Cortex of kidney (tissue), 1 donor: Measurements from ENCODE around the gene SYTL2.
A peak's percentile ranks its signal among the peaks of the same experiment; 100 is the strongest.

Experiments used
- DNase-seq: peaks from one replicate; lab custom pipeline; 2025; lab: John Stamatoyannopoulos, UW

SYTL2 gene

DNA sequence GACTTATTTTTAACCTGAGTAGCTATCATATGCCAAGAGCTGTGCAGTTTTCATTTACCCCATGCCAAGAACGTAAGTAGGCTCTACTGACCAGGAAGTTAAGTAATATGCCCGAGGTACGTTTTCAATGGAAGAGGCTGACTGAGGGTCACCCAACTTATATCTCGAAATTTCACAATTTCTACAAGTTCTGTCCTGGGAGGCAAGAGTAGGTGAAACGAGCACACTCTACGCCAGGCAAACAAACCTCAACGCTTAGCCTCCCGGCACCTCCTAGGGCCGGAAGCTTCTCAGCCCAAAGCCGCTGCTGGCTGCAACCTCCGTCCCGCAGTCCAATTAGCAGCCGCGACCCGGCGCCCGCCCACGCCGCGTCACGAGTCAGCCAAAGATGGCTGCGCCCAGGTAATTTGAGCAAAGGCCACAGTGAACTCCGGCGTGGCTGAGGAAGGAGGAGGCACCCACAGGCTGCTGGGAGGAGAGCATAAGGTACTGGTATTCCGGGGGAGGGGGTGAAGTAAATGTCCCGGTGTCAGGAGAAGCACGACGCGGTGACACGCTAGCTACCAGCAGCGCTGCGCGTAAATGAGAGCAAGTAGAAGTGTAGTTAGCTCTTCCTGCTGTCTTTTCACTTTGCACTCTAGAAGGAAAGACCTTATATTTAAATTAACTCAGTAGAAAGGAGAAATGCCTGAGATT lies 163.2 kb downstream of the SYTL2 start, which contains the start of gene TMEM126A:
Gene TMEM126A, plus strand, starts transcription at position 364 of the 696 bp plus-strand sequence. CDS start 2,289 bp downstream, outside the sequence.
- peak; percentile 23 for DNase-seq

DNA sequence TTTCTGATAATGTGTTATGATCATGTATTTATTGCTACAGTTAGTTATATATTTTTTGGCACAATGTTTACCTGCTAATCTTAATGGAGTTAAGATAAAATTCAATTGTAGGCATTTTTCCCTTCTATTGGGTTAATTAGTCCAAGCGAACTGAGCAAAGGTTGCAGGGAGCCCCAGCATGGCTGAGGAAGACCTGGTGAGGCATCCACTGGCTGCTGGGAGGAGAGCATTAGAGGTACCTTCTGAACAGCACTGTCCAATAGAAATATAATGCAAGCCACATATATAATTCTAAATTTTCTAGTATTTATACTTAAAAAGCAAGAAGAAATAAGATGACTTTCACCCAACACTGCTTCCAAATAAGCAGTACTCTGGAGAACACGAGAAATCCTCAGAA lies 163.9 kb downstream of the SYTL2 start:
- DNase-seq: no peak
